ENCODE measurements around the gene AMOTL2. TPM values are rescaled to one million over a fixed set of nuclear protein-coding genes. Genes with fewer than 3 reads are reported as not detected.

Gene AMOTL2
- total RNA-seq, 1 donor from 2014 or later = not detected

- Mint-ChIP-seq H3K4me3 (no peak overlapping the region), H3K36me3 (ENCODE audit: low read depth) (no peaks in the 10 kb centered on the region), H3K27me3 (peaks cover 27% of the 10 kb centered on the region), H3K4me1 (no peaks in the 10 kb centered on the region), H3K9me3 (no peaks in the 10 kb centered on the region), H3K27ac (no peak overlapping the region)
- POLR2A ChIA-PET = no interaction called here
- DNase-seq (no peak), ATAC-seq (ENCODE audit: low read depth) (no peak)
- intact Hi-C loops (cut with micrococcal nuclease) = no loop called here
- TF ChIP-seq, protein P1, sequence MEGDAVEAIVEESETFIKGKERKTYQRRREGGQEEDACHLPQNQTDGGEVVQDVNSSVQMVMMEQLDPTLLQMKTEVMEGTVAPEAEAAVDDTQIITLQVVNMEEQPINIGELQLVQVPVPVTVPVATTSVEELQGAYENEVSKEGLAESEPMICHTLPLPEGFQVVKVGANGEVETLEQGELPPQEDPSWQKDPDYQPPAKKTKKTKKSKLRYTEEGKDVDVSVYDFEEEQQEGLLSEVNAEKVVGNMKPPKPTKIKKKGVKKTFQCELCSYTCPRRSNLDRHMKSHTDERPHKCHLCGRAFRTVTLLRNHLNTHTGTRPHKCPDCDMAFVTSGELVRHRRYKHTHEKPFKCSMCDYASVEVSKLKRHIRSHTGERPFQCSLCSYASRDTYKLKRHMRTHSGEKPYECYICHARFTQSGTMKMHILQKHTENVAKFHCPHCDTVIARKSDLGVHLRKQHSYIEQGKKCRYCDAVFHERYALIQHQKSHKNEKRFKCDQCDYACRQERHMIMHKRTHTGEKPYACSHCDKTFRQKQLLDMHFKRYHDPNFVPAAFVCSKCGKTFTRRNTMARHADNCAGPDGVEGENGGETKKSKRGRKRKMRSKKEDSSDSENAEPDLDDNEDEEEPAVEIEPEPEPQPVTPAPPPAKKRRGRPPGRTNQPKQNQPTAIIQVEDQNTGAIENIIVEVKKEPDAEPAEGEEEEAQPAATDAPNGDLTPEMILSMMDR (IDR thresholded peaks at IDR 0.05) = no peak
- CTCF ChIA-PET = no interaction called here
Observed at GRCh38 chr3:134327594-134327975, 46.7 kb downstream of the AMOTL2 start.

- DNase-seq (no peak), ATAC-seq (ENCODE audit: low read depth) (no peak)
- H3K36me3 Mint-ChIP-seq (ENCODE audit: low read depth) = no peaks in the 10 kb centered on the region
- intact Hi-C loops (cut with micrococcal nuclease) = no loop called here
- peaks cover 27% of the 10 kb centered on the region for H3K27me3 Mint-ChIP-seq
- H3K9me3 Mint-ChIP-seq = no peaks in the 10 kb centered on the region
- no peak overlapping the region for H3K4me3 Mint-ChIP-seq
- TF ChIP-seq, protein P1 (IDR thresholded peaks at IDR 0.05) = no peak
- H3K27ac Mint-ChIP-seq = no peak overlapping the region
- ChIA-PET POLR2A (no interaction called here), CTCF (no interaction called here)
- H3K4me1 Mint-ChIP-seq = no peaks in the 10 kb centered on the region
Observed at GRCh38 chr3:134326760-134327593, 47.3 kb downstream of the AMOTL2 start.

DNA sequence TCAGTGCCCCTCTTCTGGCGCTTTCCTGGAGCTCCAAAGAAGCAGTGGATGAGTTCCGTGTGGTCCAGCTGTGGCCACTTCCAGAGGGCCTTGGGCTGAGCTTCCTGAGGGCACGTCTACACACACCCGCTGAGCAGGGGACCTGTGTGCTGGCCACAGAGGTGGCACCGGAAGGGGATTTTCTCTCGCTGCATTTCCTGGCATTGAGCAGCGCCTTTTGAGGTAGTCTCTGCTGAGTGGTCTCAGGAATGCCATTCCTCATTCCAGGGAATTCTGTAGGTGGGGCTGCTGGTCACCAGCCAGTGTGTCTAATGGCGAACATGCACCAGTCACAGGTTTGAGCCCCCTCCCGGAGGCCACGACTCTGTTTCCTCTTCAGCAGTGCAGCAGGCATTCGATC lies 48.1 kb downstream of the AMOTL2 start:
- intact Hi-C loops (cut with micrococcal nuclease) = no loop called here
- no peaks in the 10 kb centered on the region for H3K36me3 Mint-ChIP-seq (ENCODE audit: low read depth)
- no peaks in the 10 kb centered on the region for H3K9me3 Mint-ChIP-seq
- no peaks in the 10 kb centered on the region for H3K4me1 Mint-ChIP-seq
- H3K27ac Mint-ChIP-seq = no peak overlapping the region
- DNase-seq (no peak), ATAC-seq (ENCODE audit: low read depth) (no peak)
- no peak overlapping the region for H3K4me3 Mint-ChIP-seq
- POLR2A ChIA-PET = no interaction called here
- peaks cover 27% of the 10 kb centered on the region for H3K27me3 Mint-ChIP-seq
- CTCF ChIA-PET = no interaction called here
- TF ChIP-seq, protein P1 (IDR thresholded peaks at IDR 0.05) = no peak

- TF ChIP-seq, protein P1 (IDR thresholded peaks at IDR 0.05) = no peak
- Mint-ChIP-seq H3K4me3 (no peak overlapping the region), H3K27me3 (peaks cover 27% of the 10 kb centered on the region), H3K9me3 (no peaks in the 10 kb centered on the region), H3K27ac (no peak overlapping the region), H3K4me1 (no peaks in the 10 kb centered on the region), H3K36me3 (ENCODE audit: low read depth) (no peaks in the 10 kb centered on the region)
- intact Hi-C loops (cut with micrococcal nuclease) = no loop called here
- DNase-seq (no peak), ATAC-seq (ENCODE audit: low read depth) (no peak)
- POLR2A ChIA-PET = no interaction called here
- CTCF ChIA-PET = no interaction called here
Observed at GRCh38 chr3:134325706-134326105, 48.5 kb downstream of the AMOTL2 start.

DNA sequence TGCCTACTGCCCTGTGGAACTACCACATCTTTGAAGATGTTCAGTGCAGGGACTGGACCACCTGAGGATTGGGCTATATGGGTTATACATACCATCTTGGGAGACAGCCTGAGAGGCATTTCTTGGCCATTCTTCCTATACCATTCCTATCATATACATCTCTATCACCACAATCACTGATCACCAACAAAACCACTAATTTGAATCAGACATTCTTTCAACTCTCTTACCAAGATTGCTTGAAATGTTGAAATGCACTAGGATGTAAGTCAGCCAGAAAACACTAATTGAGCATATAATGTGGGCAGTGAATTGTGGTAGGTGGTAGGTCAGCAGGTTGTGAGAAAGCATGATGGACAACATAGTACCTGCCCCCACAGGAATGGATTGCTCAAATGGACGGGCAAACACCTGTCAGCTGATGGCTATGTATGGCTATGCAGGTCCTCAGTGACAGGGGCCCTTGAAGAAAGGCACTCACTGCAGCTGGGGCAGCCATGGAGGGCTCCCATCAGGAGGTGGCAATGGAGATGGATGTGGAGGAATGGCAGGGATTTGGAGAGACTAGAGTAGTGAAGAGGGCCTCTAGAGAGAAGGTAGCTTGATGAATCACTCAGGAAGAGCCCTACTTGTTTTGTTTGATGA lies 49.1 kb downstream of the AMOTL2 start:
- H3K4me3 Mint-ChIP-seq = no peak overlapping the region
- intact Hi-C loops (cut with micrococcal nuclease) = no loop called here
- no peaks in the 10 kb centered on the region for H3K4me1 Mint-ChIP-seq
- no peak overlapping the region for H3K27ac Mint-ChIP-seq
- DNase-seq (no peak), ATAC-seq (ENCODE audit: low read depth) (no peak)
- H3K9me3 Mint-ChIP-seq = no peaks in the 10 kb centered on the region
- CTCF ChIA-PET = no interaction called here
- POLR2A ChIA-PET = no interaction called here
- no peaks in the 10 kb centered on the region for H3K36me3 Mint-ChIP-seq (ENCODE audit: low read depth)
- TF ChIP-seq, protein P1 (IDR thresholded peaks at IDR 0.05) = no peak
- H3K27me3 Mint-ChIP-seq = peaks cover 24% of the 10 kb centered on the region
